Pancreas (tissue), 10 donors: ENCODE data around the gene RFX6. TPM values are rescaled to one million over a fixed set of nuclear protein-coding genes. Genes with fewer than 3 reads are reported as not detected.
A peak's percentile ranks its signal among the peaks of the same experiment; 100 is the strongest.

Experiments used
- ATAC-seq, 4 donors: fragments of 200-7000 bp; cut with Tn5 transposase; one replicate each; pipeline versions ENCODE4 v1.8.0 to v1.9.1; 2020; ENCODE audit warnings: mild to moderate bottlenecking in 4 of 4, moderate library complexity in 4 of 4
- DNase-seq, 6 donors: peaks; one replicate each; pipeline ENCODE4 v3.0.0-alpha.2; 2020
- FAIRE-seq: peaks from 2 replicates; lab custom pipeline; 2012; peaks lifted over from hg19 to GRCh38; lab: Jason Lieb, UNC
- H3K27ac ChIP-seq, 4 donors: fragments of 200-600 bp; sonication (generic); 1 replicate in 3 of 4; 2 replicates in 1 of 4; pipeline versions ENCODE4 v1.5.0 to v1.8.0; 2020
- H3K27me3 ChIP-seq, 4 donors: fragments of 200-600 bp; one replicate each; pipeline ENCODE4 v1.8.0; 2021
- H3K36me3 ChIP-seq, 3 donors: fragments of 200-600 bp; sonication (generic) in 1 of 3; one replicate each; pipeline versions ENCODE4 v1.5.0 to v1.8.0; 2020 to 2021
- H3K4me1 ChIP-seq, 3 donors: fragments of 200-600 bp; one replicate each; pipeline ENCODE4 v1.8.0; 2021
- H3K4me3 ChIP-seq, 4 donors: fragments of 200-600 bp; sonication (generic) in 2 of 4; one replicate each; pipeline versions ENCODE4 v1.5.0 to v1.8.0; 2020 to 2021
- H3K9me3 ChIP-seq, 4 donors: fragments of 200-600 bp; one replicate each; pipeline ENCODE4 v1.8.0; 2021
- WGBS, 2 donors: extraction: QIAGEN DNeasy Blood & Tissue Kit; methylation state at CpG; one replicate each; pipeline ENCODE4 v1.1.7; 2013; 5-methylcytosine and 5-hydroxymethylcytosine counted together
- intact Hi-C, 3 donors: fragments of 100-400 bp; cut with DNase I; formaldehyde crosslinking; loops; one replicate each; pipeline versions ENCODE4 v1.11.1 to v1.14.2; 2022
- polyA plus RNA-seq, 2 donors: library from polyadenylated mRNA; stranded (reverse); fragments of 200-250 nt; gene quantifications; one replicate each; pipeline ENCODE4 v1.2.3, GENCODE V29; 2013
- total RNA-seq, 6 donors: library from RNA; stranded (reverse); fragmentation: NEBNext Ultra II Directional in 4 of 6; extraction: Animal tissue kit (Norgen Biotek cat#: 25700) in 4 of 6; gene quantifications; one replicate each; pipeline versions ENCODE4 v1.2.1 to v1.2.4, GENCODE V29; 2021 to 2023
- TF ChIP-seq, protein P1 (sequence below), 4 donors: fragments of 200-600 bp; sonication (generic) in 3 of 4; IDR thresholded peaks; one replicate each; pipeline versions ENCODE4 v1.5.0 to v1.8.0; 2021; ENCODE audit warnings: antibody characterized with exemption in 4 of 4
- donor health status: healthy with polysubstance abuse.
- donor health status: DM: no; HTN: no; CAD: no; lungs with moderate emphysema.
- donor health status: DM: no; HTN: no; CAD: no.
- donor health status: control.
- donor health status: control.
- donor health status: Bipolar disorder and iron deficiency.
- donor health status: DM: yes; HTN: yes; CAD: no.
- donor health status: DM: no; HTN: no; CAD: no.
- donor health status: DM: no; HTN: no; CAD: no.
- donor health status: DM: yes; HTN: yes; CAD: no.

Gene RFX6
- total and polyA plus RNA-seq, 8 donors, result 0.51 to 20.8 (median 2.3) TPM

DNA sequence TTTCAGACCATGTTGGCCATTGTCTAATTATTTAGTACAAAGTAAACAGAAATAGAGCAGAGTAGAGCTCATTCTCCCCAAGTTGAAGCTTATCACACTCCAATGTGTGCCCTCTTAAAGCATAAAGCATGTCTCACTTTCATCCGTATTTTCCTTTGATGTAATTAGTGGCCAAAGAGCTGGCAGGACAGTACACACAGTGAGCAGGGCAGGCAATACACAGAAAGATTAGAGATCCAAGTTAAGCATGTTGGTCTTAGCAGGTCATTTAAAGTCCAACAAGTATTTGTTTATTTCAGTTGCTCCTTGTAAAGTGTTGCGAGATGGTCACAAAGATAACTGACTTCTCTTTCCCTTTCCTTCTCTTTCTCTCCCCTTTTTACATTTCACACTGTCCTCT, 47.2 kb downstream of the RFX6 start:
- Histone ChIP-seq H3K36me3 (no peaks in the 10 kb centered on the region), H3K9me3 (no peaks in the 10 kb centered on the region), H3K27ac (no peak overlapping the region), H3K27me3 (no peaks in the 10 kb centered on the region), H3K4me1 (no peaks in the 10 kb centered on the region), H3K4me3 (no peak overlapping the region)
- intact Hi-C loops, result no loop called here
- no peak for FAIRE-seq
- no peak for DNase-seq
- 41 to 42% methylated on average over 2 of the region's 2 CpGs for WGBS, 2 donors
- ATAC-seq, result peak in 1 of 4 donors; percentile 39
- TF ChIP-seq, protein P1, sequence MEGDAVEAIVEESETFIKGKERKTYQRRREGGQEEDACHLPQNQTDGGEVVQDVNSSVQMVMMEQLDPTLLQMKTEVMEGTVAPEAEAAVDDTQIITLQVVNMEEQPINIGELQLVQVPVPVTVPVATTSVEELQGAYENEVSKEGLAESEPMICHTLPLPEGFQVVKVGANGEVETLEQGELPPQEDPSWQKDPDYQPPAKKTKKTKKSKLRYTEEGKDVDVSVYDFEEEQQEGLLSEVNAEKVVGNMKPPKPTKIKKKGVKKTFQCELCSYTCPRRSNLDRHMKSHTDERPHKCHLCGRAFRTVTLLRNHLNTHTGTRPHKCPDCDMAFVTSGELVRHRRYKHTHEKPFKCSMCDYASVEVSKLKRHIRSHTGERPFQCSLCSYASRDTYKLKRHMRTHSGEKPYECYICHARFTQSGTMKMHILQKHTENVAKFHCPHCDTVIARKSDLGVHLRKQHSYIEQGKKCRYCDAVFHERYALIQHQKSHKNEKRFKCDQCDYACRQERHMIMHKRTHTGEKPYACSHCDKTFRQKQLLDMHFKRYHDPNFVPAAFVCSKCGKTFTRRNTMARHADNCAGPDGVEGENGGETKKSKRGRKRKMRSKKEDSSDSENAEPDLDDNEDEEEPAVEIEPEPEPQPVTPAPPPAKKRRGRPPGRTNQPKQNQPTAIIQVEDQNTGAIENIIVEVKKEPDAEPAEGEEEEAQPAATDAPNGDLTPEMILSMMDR (IDR thresholded peaks at IDR 0.05), result no peak

- FAIRE-seq, result no peak
- Histone ChIP-seq H3K4me3 (no peak overlapping the region), H3K27ac (no peak overlapping the region), H3K4me1 (no peaks in the 10 kb centered on the region), H3K9me3 (no peaks in the 10 kb centered on the region), H3K27me3 (no peaks in the 10 kb centered on the region), H3K36me3 (no peaks in the 10 kb centered on the region)
- ATAC-seq, result no peak
- 70 to 80% methylated on average over 10 of the region's 10 CpGs for WGBS, 2 donors
- intact Hi-C loops, result no loop called here
- TF ChIP-seq, protein P1 (IDR thresholded peaks at IDR 0.05), result no peak
- DNase-seq, result no peak
These were observed 48.2 kb downstream of the RFX6 start for GRCh38 chr6:116925088-116925794.

DNA sequence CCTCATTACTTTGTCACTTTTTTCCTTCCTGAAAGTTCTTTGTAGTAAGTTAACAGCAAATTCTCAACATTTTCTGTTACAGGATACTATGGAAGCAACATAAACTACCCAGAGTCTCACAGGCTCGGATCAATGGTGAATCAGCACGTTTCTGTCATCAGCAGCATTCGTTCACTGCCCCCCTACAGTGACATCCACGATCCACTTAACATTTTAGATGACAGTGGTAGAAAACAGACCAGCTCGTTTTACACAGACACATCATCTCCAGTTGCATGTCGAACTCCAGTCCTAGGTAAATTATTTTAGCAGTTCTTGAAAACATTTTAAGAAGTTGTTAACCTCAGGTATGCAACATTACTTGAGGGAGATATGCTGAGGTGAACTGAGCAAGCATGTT, 51.6 kb downstream of the RFX6 start:
- DNase-seq (no peak), ATAC-seq (no peak), FAIRE-seq (no peak)
- TF ChIP-seq, protein P1 (IDR thresholded peaks at IDR 0.05), result no peak
- intact Hi-C loops, result no loop called here
- Histone ChIP-seq H3K4me3 (no peak overlapping the region), H3K9me3 (no peaks in the 10 kb centered on the region), H3K27ac (no peak overlapping the region), H3K27me3 (no peaks in the 10 kb centered on the region), H3K4me1 (no peaks in the 10 kb centered on the region), H3K36me3 (no peaks in the 10 kb centered on the region)
- WGBS, 2 donors, result 52 to 59% methylated on average over 6 of the region's 6 CpGs

- no peaks in the 10 kb centered on the region for H3K27me3 ChIP-seq
- H3K4me3 ChIP-seq, result no peak overlapping the region
- H3K4me1 ChIP-seq, result no peaks in the 10 kb centered on the region
- WGBS, 2 donors, result 58 to 68% methylated on average over 1 of the region's 1 CpG
- no peaks in the 10 kb centered on the region for H3K36me3 ChIP-seq
- H3K9me3 ChIP-seq, result no peaks in the 10 kb centered on the region
- no peak overlapping the region for H3K27ac ChIP-seq
- TF ChIP-seq, protein P1 (IDR thresholded peaks at IDR 0.05), result no peak
- no peak for DNase-seq
- FAIRE-seq, result no peak
- peak in 1 of 4 donors; percentile 54 for ATAC-seq
- intact Hi-C loops, result no loop called here
These were observed 52.8 kb downstream of the RFX6 start for GRCh38 chr6:116929825-116930224.

DNA sequence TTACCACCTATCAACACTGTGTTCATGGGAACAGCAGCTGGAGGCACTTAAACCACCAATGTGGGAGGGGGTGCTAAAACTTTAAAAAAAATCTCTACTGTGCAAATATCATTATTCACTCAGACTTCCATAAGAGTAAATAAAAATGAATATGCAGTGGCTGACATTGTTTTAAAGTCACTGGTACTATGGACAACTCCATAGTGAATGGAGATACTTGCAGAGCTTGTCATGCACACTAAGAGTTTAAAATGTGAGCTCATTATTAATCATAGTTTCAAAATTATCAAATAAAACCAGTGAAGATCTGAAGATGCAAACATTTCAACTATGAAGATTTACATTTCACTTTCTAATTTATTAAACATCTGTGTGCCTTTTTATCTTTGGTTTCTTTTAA, 54.4 kb downstream of the RFX6 start:
- Histone ChIP-seq H3K4me3 (no peak overlapping the region), H3K9me3 (no peaks in the 10 kb centered on the region), H3K4me1 (no peaks in the 10 kb centered on the region), H3K27ac (no peak overlapping the region), H3K36me3 (no peaks in the 10 kb centered on the region), H3K27me3 (no peaks in the 10 kb centered on the region)
- DNase-seq (no peak), ATAC-seq (no peak), FAIRE-seq (no peak)
- intact Hi-C loops, result no loop called here
- TF ChIP-seq, protein P1 (IDR thresholded peaks at IDR 0.05), result no peak
